Right ventricle myocardium superior (tissue), 1 donor: Measurements from ENCODE around the gene DMXL1. TPM values are rescaled to one million over a fixed set of nuclear protein-coding genes. Genes with fewer than 3 reads are reported as not detected.
"Not testable (repeated sequence)": the region's sequence is repeated elsewhere in the genome, so short reads cannot be mapped to it uniquely, and the experiment has no call there.

ENCODE experiments used
- ATAC-seq: fragments of 200-7000 bp; cut with Tn5 transposase; one replicate; pipeline ENCODE4 v1.9.1; 2020; ENCODE audit warnings: mild to moderate bottlenecking; ENCODE audit not compliant: poor library complexity
- DNase-seq: peaks from one replicate; pipeline ENCODE4 v3.0.0-alpha.2; 2020
- intact Hi-C: fragments of 100-400 bp; cut with DNase I; formaldehyde crosslinking; loops from one replicate; pipeline ENCODE4 v1.11.2; 2022
- total RNA-seq: library from RNA; stranded (reverse); fragmentation: NEBNext Ultra II Directional; extraction: Animal tissue kit (Norgen Biotek cat#: 25700); gene quantifications from one replicate; pipeline ENCODE4 v1.2.1, GENCODE V29; 2021
- donor health status: DM: no; HTN: yes; CAD: no; lungs with severe emphysema.

DMXL1 gene
- total RNA-seq, 1 donor from 2014 or later: 23.3 TPM

DNA sequence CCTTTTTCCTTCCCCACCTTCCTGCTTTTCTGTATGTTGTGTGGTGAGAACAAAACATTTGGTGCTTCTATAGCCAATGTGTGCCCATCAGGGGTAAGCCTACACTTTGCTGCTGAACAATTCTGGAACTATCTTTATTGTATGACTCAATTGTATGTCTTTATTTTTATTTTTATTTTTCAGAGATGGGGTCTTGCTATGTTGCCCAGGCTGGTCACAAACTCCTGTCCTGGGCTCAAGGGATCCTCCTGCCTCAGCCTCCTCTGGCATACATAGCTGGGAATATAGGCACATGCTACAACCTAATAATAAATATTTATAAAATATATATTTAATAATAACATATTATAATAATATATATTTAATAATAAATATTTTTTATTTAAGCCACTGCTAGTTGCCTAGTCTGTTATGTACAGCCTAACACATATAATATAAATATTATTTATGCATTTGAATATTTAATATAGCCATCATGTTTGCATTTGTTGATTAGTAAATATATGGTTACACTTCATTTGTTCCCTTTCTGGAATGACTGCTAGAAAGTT, 11.8 kb upstream of the DMXL1 start:
- intact Hi-C loops: no loop called here
- ATAC-seq (no peak), DNase-seq (no peak)

DNA sequence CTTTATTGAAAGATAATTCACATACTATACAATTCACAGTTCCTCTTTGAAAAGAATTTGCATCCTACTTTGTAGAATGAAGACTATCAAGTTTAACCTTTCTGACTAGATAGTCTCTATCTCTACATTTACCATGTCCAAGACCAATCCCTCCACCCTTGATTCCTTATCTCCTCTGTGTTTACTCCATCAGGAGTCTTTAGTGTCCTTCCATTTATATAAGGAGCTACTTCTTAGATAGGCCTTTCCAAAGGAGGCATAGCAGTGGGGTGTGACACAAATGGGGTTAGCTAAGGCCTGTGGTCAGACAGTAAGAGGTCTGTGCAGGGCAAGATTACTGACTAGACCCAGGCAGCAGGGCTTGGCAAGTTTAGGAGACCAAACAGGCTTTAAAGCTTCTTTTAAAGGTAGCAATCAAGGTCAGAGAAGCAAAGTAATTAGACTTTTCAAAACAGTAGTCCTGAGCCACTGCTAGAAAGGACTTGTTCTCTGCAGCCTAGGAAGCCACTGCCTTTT, 11.1 kb upstream of the DMXL1 start:
- DNase-seq: no peak
- ATAC-seq: no peak
- intact Hi-C loops: no loop called here

- no peak for ATAC-seq
- intact Hi-C loops: no loop called here
- DNase-seq: no peak
Observed at GRCh38 chr5:119063579-119064379, 7.1 kb upstream of the DMXL1 start.

- intact Hi-C loops: no loop called here
- DNase-seq: no peak
- no peak for ATAC-seq
Observed at GRCh38 chr5:119067450-119067849, 3.4 kb upstream of the DMXL1 start.

DNA sequence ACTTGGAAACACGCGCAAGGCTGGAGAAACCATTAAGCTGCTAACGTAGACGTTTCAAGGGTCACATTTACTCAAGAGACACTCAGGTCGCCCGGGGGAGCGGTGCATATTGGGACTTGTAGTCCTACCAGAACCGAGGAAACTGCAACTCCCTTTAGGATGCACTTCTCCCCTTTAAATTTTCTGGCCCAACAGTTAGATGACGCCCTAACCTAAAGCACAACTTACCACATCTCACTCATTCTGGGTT, 384 bp upstream of the DMXL1 start:
- peak; percentile 92 for DNase-seq
- peak; percentile 83 for ATAC-seq
- intact Hi-C loops: loop anchor here (2.0 to 10.0 kb wide), 2 partner anchors 82 to 194 kb away; partner anchors contain the start of gene DTWD2

DNA sequence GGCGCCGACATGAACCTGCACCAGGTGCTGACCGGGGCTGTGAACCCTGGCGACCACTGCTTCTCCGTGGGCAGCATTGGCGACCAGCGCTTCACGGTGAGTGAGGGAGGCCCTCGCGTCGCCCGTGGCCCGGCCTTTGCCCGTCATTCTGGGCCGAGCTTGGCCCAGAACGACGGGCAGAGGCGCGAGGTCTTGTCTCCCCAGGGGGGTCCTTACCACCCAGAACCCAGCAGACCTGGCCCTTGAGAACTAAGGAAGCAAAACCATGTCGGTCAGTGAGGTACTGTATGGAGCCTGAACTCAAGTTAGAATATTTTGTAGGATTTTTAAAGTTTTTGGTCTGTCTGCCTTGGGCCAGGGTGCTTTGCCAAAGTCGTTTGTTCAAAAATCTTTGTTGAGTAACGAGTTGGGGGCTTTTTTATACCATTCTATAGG, 691 bp downstream of the DMXL1 start:
- peak; percentile 27 for ATAC-seq
- intact Hi-C loops: loop anchor here (2.0 to 10.0 kb wide), 2 partner anchors 83 to 193 kb away; partner anchors contain the start of gene DTWD2

DNA sequence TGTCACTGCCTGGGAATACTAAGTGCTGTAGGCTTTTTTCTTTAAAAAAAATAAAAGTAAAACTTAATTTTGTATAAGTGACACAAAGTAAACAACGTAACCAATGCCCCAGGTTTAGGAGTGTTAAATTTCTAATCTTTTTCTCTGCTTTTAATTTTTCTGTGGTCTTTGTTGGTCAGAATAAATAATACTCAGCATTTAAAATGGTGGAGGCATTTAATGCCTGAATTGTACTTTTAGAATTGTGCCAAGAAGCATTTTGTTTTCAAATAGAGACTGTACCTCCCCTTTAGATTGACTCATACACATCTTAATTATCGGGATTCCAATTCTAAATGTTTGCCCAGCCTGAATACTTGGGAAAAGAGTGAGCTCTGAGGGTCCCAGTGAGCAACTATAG, 1.6 kb downstream of the DMXL1 start:
- DNase-seq (no peak), ATAC-seq (no peak)
- intact Hi-C loops: loop anchor here (10.0 kb wide), 1 partner anchor 192 kb away; no protein-coding TSS in a partner anchor

More for the DNA sequence above, 691 bp downstream of the DMXL1 start:
- DNase-seq: no peak

DNA sequence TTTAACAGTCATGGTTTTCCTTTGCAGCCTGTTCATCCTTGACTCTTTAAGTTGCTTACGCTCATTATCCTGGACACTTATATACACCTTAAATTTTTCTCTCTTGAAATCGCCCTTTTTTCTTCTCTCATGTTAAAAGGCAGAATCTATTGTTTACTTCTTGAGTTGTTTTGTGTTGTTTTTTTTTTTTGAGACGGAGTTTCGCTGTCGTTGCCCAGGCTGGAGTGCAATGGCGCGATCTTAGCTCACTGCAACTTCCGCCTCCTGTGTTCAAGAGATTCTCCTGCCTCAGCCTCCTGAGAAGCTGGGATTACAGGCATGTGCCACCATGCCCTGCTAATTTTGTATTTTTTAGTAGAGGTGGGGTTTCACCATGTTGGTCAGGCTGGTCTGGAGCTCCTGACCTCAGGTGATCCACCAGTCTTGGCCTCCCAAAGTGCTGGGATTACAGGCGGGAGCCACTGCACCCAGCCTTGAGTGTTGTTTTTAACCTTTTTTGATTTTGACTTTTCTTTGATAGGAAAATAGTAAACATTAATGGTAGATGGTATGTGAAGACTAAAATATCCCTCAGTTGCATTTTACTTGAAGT, 3.0 kb downstream of the DMXL1 start:
- DNase-seq, ATAC-seq: not testable (repeated sequence)
- intact Hi-C loops: loop anchor here (10.0 kb wide), 1 partner anchor 191 kb away; no protein-coding TSS in a partner anchor

GRCh38 chr5:119074419-119074818, 3.5 kb downstream of the DMXL1 start:
- intact Hi-C loops: loop anchor here (10.0 kb wide), 1 partner anchor 190 kb away; no protein-coding TSS in a partner anchor
- DNase-seq (no peak), ATAC-seq (no peak)

GRCh38 chr5:119075269-119075668, 4.4 kb downstream of the DMXL1 start:
- not testable (repeated sequence) for DNase-seq, ATAC-seq
- intact Hi-C loops: loop anchor here (10.0 kb wide), 1 partner anchor 190 kb away; no protein-coding TSS in a partner anchor

- no peak for DNase-seq
- ATAC-seq: no peak
- intact Hi-C loops: loop anchor here (10.0 kb wide), 1 partner anchor 189 kb away; no protein-coding TSS in a partner anchor
Observed at GRCh38 chr5:119076080-119076479, 5.2 kb downstream of the DMXL1 start.

GRCh38 chr5:119077444-119077843, 6.6 kb downstream of the DMXL1 start:
- DNase-seq (no peak), ATAC-seq (no peak)
- intact Hi-C loops: loop anchor here (10.0 kb wide), 1 partner anchor 187 kb away; no protein-coding TSS in a partner anchor

GRCh38 chr5:119078071-119078846, 7.4 kb downstream of the DMXL1 start:
- ATAC-seq: no peak
- intact Hi-C loops: loop anchor here (10.0 kb wide), 1 partner anchor 187 kb away; no protein-coding TSS in a partner anchor
- DNase-seq: no peak

GRCh38 chr5:119078861-119079260, 8.0 kb downstream of the DMXL1 start:
- DNase-seq (no peak), ATAC-seq (no peak)
- intact Hi-C loops: loop anchor here (10.0 kb wide), 1 partner anchor 186 kb away; no protein-coding TSS in a partner anchor

DNA sequence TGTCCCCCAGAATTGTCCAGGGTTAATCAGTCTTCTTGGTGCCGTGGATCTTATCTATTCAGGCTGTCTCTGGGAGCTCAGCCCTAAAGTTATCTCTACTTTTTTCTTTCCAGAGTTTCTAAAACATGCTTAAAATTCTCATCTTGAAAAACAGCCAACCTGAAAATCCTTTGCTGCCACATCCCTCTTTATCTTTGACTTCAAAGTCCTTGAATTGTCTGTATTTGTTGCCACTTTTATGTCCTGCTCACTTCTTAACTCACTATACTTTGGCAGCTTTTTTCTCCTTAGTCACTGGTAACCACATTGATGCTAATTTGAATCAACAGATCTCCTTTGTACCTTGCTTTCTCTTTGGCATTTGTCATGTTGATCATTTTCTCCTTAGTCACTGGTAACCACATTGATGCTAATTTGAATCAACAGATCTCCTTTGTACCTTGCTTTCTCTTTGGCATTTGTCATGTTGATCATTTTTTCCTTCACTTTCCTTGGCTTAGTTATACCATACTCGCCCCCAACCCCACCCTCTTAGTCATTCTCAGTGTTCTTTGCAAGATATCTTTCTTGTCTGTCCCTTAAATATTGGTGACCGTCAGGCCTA, 8.5 kb downstream of the DMXL1 start:
- DNase-seq (no peak), ATAC-seq (no peak)
- intact Hi-C loops: loop anchor here (10.0 kb wide), 1 partner anchor 185 kb away; no protein-coding TSS in a partner anchor

DNA sequence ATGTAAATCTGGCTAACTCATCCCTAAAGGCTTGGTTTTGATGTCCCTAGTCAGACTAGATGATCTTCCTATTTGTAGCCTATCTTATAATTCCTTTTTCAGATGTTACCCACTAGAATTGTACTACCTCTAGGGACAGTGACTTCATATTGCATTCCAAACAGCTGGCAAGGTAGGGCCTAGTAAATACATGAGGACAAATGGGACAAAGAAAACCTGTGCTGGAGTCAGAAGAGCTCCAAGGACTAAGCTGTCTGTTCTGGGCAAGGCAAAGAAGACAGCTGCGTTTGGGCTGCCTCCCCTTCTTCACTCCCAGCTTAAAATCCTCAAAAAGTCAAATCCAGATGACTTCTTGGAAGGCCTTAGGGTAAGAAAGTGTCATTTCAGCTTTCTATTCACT, 10.0 kb downstream of the DMXL1 start:
- intact Hi-C loops: no loop called here
- no peak for DNase-seq
- no peak for ATAC-seq

GRCh38 chr5:119082691-119083090, 11.8 kb downstream of the DMXL1 start:
- ATAC-seq (no peak), DNase-seq (no peak)
- intact Hi-C loops: no loop called here

- intact Hi-C loops: no loop called here
- no peak for DNase-seq
- ATAC-seq: no peak
Observed at GRCh38 chr5:119083679-119084078, 12.8 kb downstream of the DMXL1 start.
